Liver (tissue), 9 donors: ENCODE measurements around the gene PKP3. TPM values are rescaled to one million over a fixed set of nuclear protein-coding genes. Genes with fewer than 3 reads are reported as not detected.
A peak's percentile ranks its signal among the peaks of the same experiment; 100 is the strongest.

ENCODE experiments used
- DNase-seq: peaks from one replicate; pipeline ENCODE4 v3.0.0-alpha.2; 2017; ENCODE audit warnings: low spot score
- H3K27ac ChIP-seq, 2 donors: one replicate each; pipeline ENCODE4 v1.7.0; 2013; ENCODE audit warnings: inconsistent platforms in 2 of 2, low read length in 2 of 2, control low read depth in 1 of 2, low read depth in 1 of 2, mild to moderate bottlenecking in 1 of 2
- H3K27me3 ChIP-seq, 4 donors: one replicate each; pipeline versions ENCODE4 v1.6.1 to v1.7.0; 2013; ENCODE audit warnings: low read length in 3 of 4, inconsistent platforms in 1 of 4, mild to moderate bottlenecking in 1 of 4, moderate library complexity in 1 of 4; ENCODE audit not compliant: control insufficient read depth in 4 of 4, insufficient read depth in 4 of 4
- H3K36me3 ChIP-seq, 4 donors: one replicate each; pipeline versions ENCODE4 v1.6.1 to v1.7.0; 2013; ENCODE audit warnings: low read length in 3 of 4, mild to moderate bottlenecking in 3 of 4, low read depth in 1 of 4, moderate library complexity in 1 of 4; ENCODE audit not compliant: control insufficient read depth in 4 of 4, insufficient read depth in 3 of 4
- H3K4me1 ChIP-seq, 4 donors: one replicate each; pipeline versions ENCODE4 v1.6.1 to v1.7.0; 2013; ENCODE audit warnings: low read length in 3 of 4, mild to moderate bottlenecking in 3 of 4, moderate library complexity in 1 of 4; ENCODE audit not compliant: control insufficient read depth in 4 of 4, insufficient read depth in 4 of 4
- H3K4me3 ChIP-seq, 3 donors: one replicate each; pipeline versions ENCODE4 v1.6.1 to v1.7.0; 2013; ENCODE audit warnings: low read length in 3 of 3, control low read depth in 1 of 3, low read depth in 1 of 3, mild to moderate bottlenecking in 1 of 3
- H3K9ac ChIP-seq, 2 donors: one replicate each; pipeline ENCODE4 v1.7.0; 2013; ENCODE audit warnings: low read length in 2 of 2, mild to moderate bottlenecking in 2 of 2, moderate library complexity in 2 of 2, control low read depth in 1 of 2, low read depth in 1 of 2
- H3K9me3 ChIP-seq, 4 donors: one replicate each; pipeline versions ENCODE4 v1.6.1 to v1.7.0; 2013; ENCODE audit warnings: low read length in 3 of 4; ENCODE audit not compliant: control insufficient read depth in 4 of 4
- EGR1 ChIP-seq, 2 donors: IDR thresholded peaks; 2 replicates each; pipeline ENCODE4 v1.6.1; 2016 to 2018; ENCODE audit warnings: antibody characterized with exemption in 2 of 2, low read depth in 2 of 2
- FOXA1 ChIP-seq: IDR thresholded peaks from 2 replicates; pipeline ENCODE4 v1.6.1; 2016; ENCODE audit warnings: antibody characterized with exemption
- FOXA2 ChIP-seq: IDR thresholded peaks from 2 replicates; pipeline ENCODE4 v1.6.1; 2016; ENCODE audit warnings: antibody characterized with exemption
- GABPA ChIP-seq, 2 donors: IDR thresholded peaks in 1 of 2; conservative IDR thresholded peaks in 1 of 2; 2 replicates each; pipeline ENCODE4 v1.6.1; 2016; ENCODE audit warnings: antibody characterized with exemption in 2 of 2, mild to moderate bottlenecking in 1 of 2, moderate library complexity in 1 of 2
- HNF4A ChIP-seq, 2 donors: conservative IDR thresholded peaks; 2 replicates each; pipeline ENCODE4 v1.6.1; 2016; ENCODE audit warnings: antibody characterized with exemption in 2 of 2, mild to moderate bottlenecking in 2 of 2
- HNF4G ChIP-seq: IDR thresholded peaks from 2 replicates; pipeline ENCODE4 v1.6.1; 2016; ENCODE audit warnings: antibody characterized with exemption
- JUND ChIP-seq, 2 donors: IDR thresholded peaks; 2 replicates each; pipeline ENCODE4 v1.6.1; 2016; ENCODE audit warnings: antibody characterized with exemption in 2 of 2
- NR2F2 ChIP-seq: IDR thresholded peaks from 2 replicates; pipeline ENCODE4 v1.6.1; 2016; ENCODE audit warnings: antibody characterized with exemption
- RAD21 ChIP-seq, 2 donors: IDR thresholded peaks; 2 replicates each; pipeline ENCODE4 v1.6.1; 2016; ENCODE audit warnings: antibody characterized with exemption in 2 of 2, mild to moderate bottlenecking in 2 of 2
- RXRA ChIP-seq, 2 donors: IDR thresholded peaks; 2 replicates each; pipeline ENCODE4 v1.6.1; 2017 to 2018; ENCODE audit warnings: antibody characterized with exemption in 2 of 2, mild to moderate bottlenecking in 1 of 2
- SP1 ChIP-seq: IDR thresholded peaks from 2 replicates; pipeline ENCODE4 v1.6.1; 2018; ENCODE audit warnings: antibody characterized with exemption, mild to moderate bottlenecking
- TAF1 ChIP-seq: conservative IDR thresholded peaks from 2 replicates; pipeline ENCODE4 v1.6.1; 2016; ENCODE audit warnings: antibody characterized with exemption, mild to moderate bottlenecking
- YY1 ChIP-seq: IDR thresholded peaks from 2 replicates; pipeline ENCODE4 v1.6.1; 2016; ENCODE audit warnings: antibody characterized with exemption, mild to moderate bottlenecking
- WGBS: extraction: QIAGEN DNeasy Blood & Tissue Kit; methylation state at CpG from one replicate; pipeline ENCODE4 v1.1.7; 2013; 5-methylcytosine and 5-hydroxymethylcytosine counted together
- polyA plus RNA-seq, 2 donors: library from polyadenylated mRNA; stranded (reverse) in 1 of 2; unstranded in 1 of 2; fragments of 200-250 nt in 1 of 2; fragments of >200 nt in 1 of 2; fragmentation: Nextera tagmentation in 1 of 2; extraction: Ambion mirVana in 1 of 2; gene quantifications; one replicate each; pipeline versions ENCODE4 v1.2.1 to v1.2.3, GENCODE V29; 2013 to 2015
- total RNA-seq, 2 donors: library from RNA; depleted of rRNA; stranded (reverse); fragments of >200 nt; gene quantifications; one replicate each; pipeline ENCODE4 v1.2.3, GENCODE V29; 2014
- TF ChIP-seq, protein P1 (sequence below): IDR thresholded peaks from 2 replicates; pipeline ENCODE4 v1.6.1; 2016; ENCODE audit warnings: antibody characterized with exemption
- TF ChIP-seq, protein P2 (sequence below): fragments of 150-350 bp; IDR thresholded peaks from 2 replicates; pipeline ENCODE4 v1.5.1; 2017; ENCODE audit warnings: improper control_type of control experiment, low read depth, low read length; ENCODE audit not compliant: missing input control
- TF ChIP-seq, protein P3 (sequence below): IDR thresholded peaks from 2 replicates; pipeline ENCODE4 v1.6.1; 2016; ENCODE audit warnings: antibody characterized with exemption
- TF ChIP-seq, protein P4 (sequence below): IDR thresholded peaks from 2 replicates; pipeline ENCODE4 v1.6.1; 2016; ENCODE audit warnings: antibody characterized with exemption, mild to moderate bottlenecking
- donor health status: healthy.
- donor health status: healthy.
- donor health status: healthy.
- donor health status: healthy.
- donor health status: healthy.

PKP3 gene
- total and polyA plus RNA-seq, 4 donors, result 0.08 to 0.37 (median 0.25) TPM; not detected in 1

DNA sequence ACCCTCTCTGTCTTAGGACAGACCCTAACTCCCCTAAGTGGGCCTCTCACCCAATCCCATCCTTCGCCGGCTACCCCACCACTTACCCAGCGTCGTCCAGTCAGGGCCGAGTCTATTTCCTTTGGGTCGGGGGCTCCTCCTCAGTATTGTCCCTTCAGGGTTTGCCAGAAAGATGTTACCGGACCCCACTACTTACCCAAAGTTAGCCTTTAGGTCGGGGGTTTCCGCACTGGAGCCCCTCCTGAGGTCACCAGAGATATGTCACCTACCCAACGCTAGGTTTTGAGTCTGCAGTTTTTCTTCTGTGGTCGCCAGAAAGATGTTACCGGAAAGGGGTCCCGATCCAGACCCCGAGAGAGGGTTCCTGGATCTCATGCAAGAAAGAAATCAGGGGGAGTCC, 42.6 kb upstream of the PKP3 start:
- Histone ChIP-seq H3K27me3 (no peaks in the 10 kb centered on the region), H3K4me1 (peaks cover 5 to 19% (median 11%) of the 10 kb centered on the region in 4 donors), H3K9ac (no peak overlapping the region), H3K4me3 (no peak overlapping the region), H3K36me3 (no peaks in the 10 kb centered on the region), H3K9me3 (no peaks in the 10 kb centered on the region), H3K27ac (no peak overlapping the region)
- 98% methylated on average over 14 of the region's 14 CpGs for WGBS
- TF ChIP-seq, protein P1, sequence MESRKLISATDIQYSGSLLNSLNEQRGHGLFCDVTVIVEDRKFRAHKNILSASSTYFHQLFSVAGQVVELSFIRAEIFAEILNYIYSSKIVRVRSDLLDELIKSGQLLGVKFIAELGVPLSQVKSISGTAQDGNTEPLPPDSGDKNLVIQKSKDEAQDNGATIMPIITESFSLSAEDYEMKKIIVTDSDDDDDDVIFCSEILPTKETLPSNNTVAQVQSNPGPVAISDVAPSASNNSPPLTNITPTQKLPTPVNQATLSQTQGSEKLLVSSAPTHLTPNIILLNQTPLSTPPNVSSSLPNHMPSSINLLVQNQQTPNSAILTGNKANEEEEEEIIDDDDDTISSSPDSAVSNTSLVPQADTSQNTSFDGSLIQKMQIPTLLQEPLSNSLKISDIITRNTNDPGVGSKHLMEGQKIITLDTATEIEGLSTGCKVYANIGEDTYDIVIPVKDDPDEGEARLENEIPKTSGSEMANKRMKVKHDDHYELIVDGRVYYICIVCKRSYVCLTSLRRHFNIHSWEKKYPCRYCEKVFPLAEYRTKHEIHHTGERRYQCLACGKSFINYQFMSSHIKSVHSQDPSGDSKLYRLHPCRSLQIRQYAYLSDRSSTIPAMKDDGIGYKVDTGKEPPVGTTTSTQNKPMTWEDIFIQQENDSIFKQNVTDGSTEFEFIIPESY, result no peak
- TF ChIP-seq GABPA (IDR thresholded peaks at IDR 0.05 in 1 of 2, conservative IDR thresholded peaks at IDR 0.05 in 1 of 2), result no peak
- TF ChIP-seq, protein P2, sequence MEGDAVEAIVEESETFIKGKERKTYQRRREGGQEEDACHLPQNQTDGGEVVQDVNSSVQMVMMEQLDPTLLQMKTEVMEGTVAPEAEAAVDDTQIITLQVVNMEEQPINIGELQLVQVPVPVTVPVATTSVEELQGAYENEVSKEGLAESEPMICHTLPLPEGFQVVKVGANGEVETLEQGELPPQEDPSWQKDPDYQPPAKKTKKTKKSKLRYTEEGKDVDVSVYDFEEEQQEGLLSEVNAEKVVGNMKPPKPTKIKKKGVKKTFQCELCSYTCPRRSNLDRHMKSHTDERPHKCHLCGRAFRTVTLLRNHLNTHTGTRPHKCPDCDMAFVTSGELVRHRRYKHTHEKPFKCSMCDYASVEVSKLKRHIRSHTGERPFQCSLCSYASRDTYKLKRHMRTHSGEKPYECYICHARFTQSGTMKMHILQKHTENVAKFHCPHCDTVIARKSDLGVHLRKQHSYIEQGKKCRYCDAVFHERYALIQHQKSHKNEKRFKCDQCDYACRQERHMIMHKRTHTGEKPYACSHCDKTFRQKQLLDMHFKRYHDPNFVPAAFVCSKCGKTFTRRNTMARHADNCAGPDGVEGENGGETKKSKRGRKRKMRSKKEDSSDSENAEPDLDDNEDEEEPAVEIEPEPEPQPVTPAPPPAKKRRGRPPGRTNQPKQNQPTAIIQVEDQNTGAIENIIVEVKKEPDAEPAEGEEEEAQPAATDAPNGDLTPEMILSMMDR, result no peak
- no peak for TF ChIP-seq TAF1
- no peak for TF ChIP-seq FOXA2
- TF ChIP-seq RXRA (IDR thresholded peaks at IDR 0.05), result no peak
- TF ChIP-seq RAD21 (IDR thresholded peaks at IDR 0.05), result no peak
- no peak for TF ChIP-seq YY1
- TF ChIP-seq HNF4A (conservative IDR thresholded peaks at IDR 0.05), result no peak
- TF ChIP-seq SP1, result no peak
- TF ChIP-seq EGR1 (IDR thresholded peaks at IDR 0.05; ENCODE audit: low read depth in 2 of 2), result no peak
- TF ChIP-seq, protein P3, sequence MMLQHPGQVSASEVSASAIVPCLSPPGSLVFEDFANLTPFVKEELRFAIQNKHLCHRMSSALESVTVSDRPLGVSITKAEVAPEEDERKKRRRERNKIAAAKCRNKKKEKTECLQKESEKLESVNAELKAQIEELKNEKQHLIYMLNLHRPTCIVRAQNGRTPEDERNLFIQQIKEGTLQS, result no peak
- TF ChIP-seq NR2F2, result no peak
- no peak for TF ChIP-seq HNF4G
- TF ChIP-seq, protein P4, sequence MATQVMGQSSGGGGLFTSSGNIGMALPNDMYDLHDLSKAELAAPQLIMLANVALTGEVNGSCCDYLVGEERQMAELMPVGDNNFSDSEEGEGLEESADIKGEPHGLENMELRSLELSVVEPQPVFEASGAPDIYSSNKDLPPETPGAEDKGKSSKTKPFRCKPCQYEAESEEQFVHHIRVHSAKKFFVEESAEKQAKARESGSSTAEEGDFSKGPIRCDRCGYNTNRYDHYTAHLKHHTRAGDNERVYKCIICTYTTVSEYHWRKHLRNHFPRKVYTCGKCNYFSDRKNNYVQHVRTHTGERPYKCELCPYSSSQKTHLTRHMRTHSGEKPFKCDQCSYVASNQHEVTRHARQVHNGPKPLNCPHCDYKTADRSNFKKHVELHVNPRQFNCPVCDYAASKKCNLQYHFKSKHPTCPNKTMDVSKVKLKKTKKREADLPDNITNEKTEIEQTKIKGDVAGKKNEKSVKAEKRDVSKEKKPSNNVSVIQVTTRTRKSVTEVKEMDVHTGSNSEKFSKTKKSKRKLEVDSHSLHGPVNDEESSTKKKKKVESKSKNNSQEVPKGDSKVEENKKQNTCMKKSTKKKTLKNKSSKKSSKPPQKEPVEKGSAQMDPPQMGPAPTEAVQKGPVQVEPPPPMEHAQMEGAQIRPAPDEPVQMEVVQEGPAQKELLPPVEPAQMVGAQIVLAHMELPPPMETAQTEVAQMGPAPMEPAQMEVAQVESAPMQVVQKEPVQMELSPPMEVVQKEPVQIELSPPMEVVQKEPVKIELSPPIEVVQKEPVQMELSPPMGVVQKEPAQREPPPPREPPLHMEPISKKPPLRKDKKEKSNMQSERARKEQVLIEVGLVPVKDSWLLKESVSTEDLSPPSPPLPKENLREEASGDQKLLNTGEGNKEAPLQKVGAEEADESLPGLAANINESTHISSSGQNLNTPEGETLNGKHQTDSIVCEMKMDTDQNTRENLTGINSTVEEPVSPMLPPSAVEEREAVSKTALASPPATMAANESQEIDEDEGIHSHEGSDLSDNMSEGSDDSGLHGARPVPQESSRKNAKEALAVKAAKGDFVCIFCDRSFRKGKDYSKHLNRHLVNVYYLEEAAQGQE, result no peak
- TF ChIP-seq FOXA1, result no peak
- DNase-seq, result no peak

DNA sequence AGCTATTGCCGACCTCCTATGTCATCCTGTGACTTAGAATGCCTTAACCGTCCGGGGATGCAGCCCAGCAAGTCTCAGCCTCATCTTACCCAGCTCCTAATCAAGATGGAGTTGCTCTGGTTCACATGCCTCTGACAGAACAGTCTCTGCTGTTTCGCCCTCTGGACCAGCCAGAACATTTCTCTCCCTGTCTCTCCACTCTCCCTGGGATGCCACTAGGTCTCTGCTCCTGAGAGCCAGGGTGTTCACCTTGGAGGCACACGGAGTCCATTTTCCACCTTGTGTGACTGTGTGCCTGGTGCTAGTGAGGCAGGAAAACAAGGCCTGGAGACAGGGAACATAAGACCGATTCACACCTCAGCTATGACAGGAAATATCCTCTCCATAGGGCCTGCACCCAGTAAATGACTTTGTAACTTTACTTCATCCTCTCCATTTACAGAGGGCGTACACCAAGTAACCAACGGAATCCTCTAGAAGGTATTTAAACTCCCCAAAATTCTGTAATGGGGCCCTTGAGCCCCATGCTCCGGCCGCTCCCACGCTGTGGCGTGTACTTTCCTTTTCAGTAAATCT, 41.5 kb upstream of the PKP3 start:
- Histone ChIP-seq H3K9ac (peak overlapping the region in 1 of 2 donors; percentile 90), H3K36me3 (no peaks in the 10 kb centered on the region), H3K27ac (peak overlapping the region; percentile 92 to 100), H3K9me3 (no peaks in the 10 kb centered on the region), H3K4me1 (peaks cover 5 to 19% (median 11%) of the 10 kb centered on the region in 4 donors), H3K27me3 (no peaks in the 10 kb centered on the region), H3K4me3 (no peak overlapping the region)
- WGBS, result 93% methylated on average over 12 of the region's 12 CpGs
- DNase-seq, result no peak
- TF ChIP-seq EGR1 (IDR thresholded peaks at IDR 0.05; ENCODE audit: low read depth in 2 of 2) (no peak), RXRA (IDR thresholded peaks at IDR 0.05) (no peak), JUND (IDR thresholded peaks at IDR 0.05) (no peak), HNF4A (conservative IDR thresholded peaks at IDR 0.05) (no peak)
- TF ChIP-seq, protein P4, result no peak
- TF ChIP-seq, protein P1, result no peak
